GM19035 (cell line): ENCODE results near the gene LMO4.

Experiments used
- ATAC-seq: cut with Tn5 transposase; IDR thresholded peaks from one replicate; pipeline ENCODE4 v1.9.1; 2021; ENCODE audit not compliant: unreplicated experiment

The LMO4 gene

GRCh38 chr1:87328272-87329050, at the start of gene LMO4:
Gene LMO4, plus strand, starts transcription at chr1:87328880. Its CDS starts 3,136 bp downstream, at chr1:87332016.
- ATAC-seq, result peak; percentile 75

GRCh38 chr1:87279536-87279875, 49.2 kb upstream of the LMO4 start:
- ATAC-seq, result no peak

GRCh38 chr1:87279966-87280535, 48.6 kb upstream of the LMO4 start:
- no peak for ATAC-seq

GRCh38 chr1:87284456-87285240, 44.0 kb upstream of the LMO4 start:
- no peak for ATAC-seq

GRCh38 chr1:87291107-87291506, 37.6 kb upstream of the LMO4 start:
- ATAC-seq, result no peak

- ATAC-seq, result peak; percentile 73
Observed at GRCh38 chr1:87292684-87293493, 35.8 kb upstream of the LMO4 start.

GRCh38 chr1:87294633-87295032, 34.0 kb upstream of the LMO4 start:
- ATAC-seq, result no peak

GRCh38 chr1:87295445-87296110, 33.1 kb upstream of the LMO4 start:
- ATAC-seq, result no peak

- no peak for ATAC-seq
Observed at GRCh38 chr1:87296206-87296605, 32.5 kb upstream of the LMO4 start.

- no peak for ATAC-seq
Observed at GRCh38 chr1:87299661-87300060, 29.0 kb upstream of the LMO4 start.

- no peak for ATAC-seq
Observed at GRCh38 chr1:87300628-87301027, 28.1 kb upstream of the LMO4 start.

- ATAC-seq, result no peak
Observed at GRCh38 chr1:87305151-87305550, 23.5 kb upstream of the LMO4 start.

- ATAC-seq, result no peak
Observed at GRCh38 chr1:87305762-87306161, 22.9 kb upstream of the LMO4 start.

- ATAC-seq, result no peak
Observed at GRCh38 chr1:87307306-87307705, 21.4 kb upstream of the LMO4 start.

- no peak for ATAC-seq
Observed at GRCh38 chr1:87307931-87308330, 20.7 kb upstream of the LMO4 start.

GRCh38 chr1:87314091-87314490, 14.6 kb upstream of the LMO4 start:
- no peak for ATAC-seq

GRCh38 chr1:87318056-87318650, 10.5 kb upstream of the LMO4 start:
- ATAC-seq, result peak; percentile 79

GRCh38 chr1:87318806-87319205, 9.9 kb upstream of the LMO4 start:
- no peak for ATAC-seq

GRCh38 chr1:87325982-87326738, 2.5 kb upstream of the LMO4 start:
- no peak for ATAC-seq
